ENCODE results near the gene MATCAP1. TPM values are rescaled to one million over a fixed set of nuclear protein-coding genes. Genes with fewer than 3 reads are reported as not detected.
A peak's percentile ranks its signal among the peaks of the same experiment; 100 is the strongest.

Gene MATCAP1
- total RNA-seq, 1 experiment from 2014 or later: 51.2 TPM

DNA sequence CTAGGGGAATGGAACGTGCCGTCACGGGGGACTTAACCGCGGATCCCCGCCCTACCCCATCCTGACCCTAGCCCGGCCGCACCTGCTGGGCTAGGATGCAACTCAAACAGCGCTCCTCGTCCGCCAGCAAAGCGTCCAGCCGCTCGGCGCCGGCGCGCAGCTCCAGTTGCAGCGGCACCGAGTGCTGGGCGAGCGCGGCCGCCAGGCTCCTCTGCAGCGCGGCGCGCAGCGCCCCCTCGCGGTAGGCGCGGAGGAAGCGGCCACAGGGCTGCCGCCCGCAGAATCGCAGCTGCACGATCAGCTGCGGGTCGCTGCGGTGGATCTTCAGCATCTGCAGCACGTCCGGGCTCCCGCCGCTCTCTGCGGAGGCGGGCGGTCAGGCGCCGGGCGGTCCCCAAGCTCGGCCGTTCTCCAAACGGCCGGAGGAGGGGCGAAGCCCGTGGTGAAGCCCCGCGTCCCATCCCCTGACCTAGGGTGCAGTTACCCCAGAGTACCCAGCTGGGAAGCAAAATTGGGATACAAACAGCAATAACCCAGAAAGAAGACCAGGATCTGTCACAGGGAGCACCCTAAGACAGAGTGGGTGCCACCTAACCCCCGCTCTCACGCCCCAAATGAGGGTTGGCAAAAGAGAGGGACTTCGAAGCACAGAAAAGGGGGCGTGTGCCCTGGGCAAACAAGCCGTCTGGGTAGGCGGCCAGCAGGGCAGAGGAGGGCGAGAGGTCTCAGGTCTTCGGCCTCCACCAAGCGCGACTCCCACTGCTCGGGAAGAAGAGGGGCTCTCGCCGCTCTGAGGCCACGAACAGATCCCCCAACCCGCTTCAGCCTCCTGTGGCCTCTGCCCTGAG lies 28.2 kb downstream of the MATCAP1 start:
- H3K27me3 ChIP-seq (ENCODE audit: insufficient read depth, low read length): peaks cover 77% of the 10 kb centered on the region
- H3K9ac ChIP-seq (ENCODE audit: extremely low read depth, insufficient read length, low read length): no peak overlapping the region

More for the DNA sequence above, 28.2 kb downstream of the MATCAP1 start:
- no peak overlapping the region for H3K27ac ChIP-seq (ENCODE audit: insufficient read length, low read depth, low read length)
- H4K20me1 ChIP-seq (ENCODE audit: control insufficient read depth, insufficient read depth, insufficient read length): no peaks in the 10 kb centered on the region
- Mint-ChIP-seq H3K27ac (no peak overlapping the region), H3K27me3 (ENCODE audit: low read depth) (peaks cover 96% of the 10 kb centered on the region), H3K36me3 (ENCODE audit: insufficient read depth in 1 of 3, low read depth in 3 of 3) (no peaks in the 10 kb centered on the region; a peak in 1 of 7 replicates), H3K4me1 (peaks cover 13 to 22% of the 10 kb centered on the region in 2 experiments), H3K9me3 (peaks cover 0 to 7% of the 10 kb centered on the region in 2 experiments; a peak in 3 of 5 replicates), H3K4me3 (peak overlapping the region; percentile 56 to 75)
- no peak overlapping the region for H3K14ac ChIP-seq (ENCODE audit: insufficient read depth, low read length)
- H4K91ac ChIP-seq (ENCODE audit: insufficient read length, low read depth, low read length): no peak overlapping the region
- peak; percentile 85 for DNase-seq
- H2BK5ac ChIP-seq (ENCODE audit: insufficient read length, low read length): no peak overlapping the region
- no peaks in the 10 kb centered on the region for H3K79me2 ChIP-seq (ENCODE audit: insufficient read depth, low read length)
- H3K4ac ChIP-seq (ENCODE audit: low read depth, low read length): no peak overlapping the region
- no peak overlapping the region for H4K5ac ChIP-seq (ENCODE audit: insufficient read length, low read depth, low read length)
- H3K4me1 ChIP-seq (ENCODE audit: insufficient read depth, low read length): no peaks in the 10 kb centered on the region
- TF ChIP-seq, protein P1, sequence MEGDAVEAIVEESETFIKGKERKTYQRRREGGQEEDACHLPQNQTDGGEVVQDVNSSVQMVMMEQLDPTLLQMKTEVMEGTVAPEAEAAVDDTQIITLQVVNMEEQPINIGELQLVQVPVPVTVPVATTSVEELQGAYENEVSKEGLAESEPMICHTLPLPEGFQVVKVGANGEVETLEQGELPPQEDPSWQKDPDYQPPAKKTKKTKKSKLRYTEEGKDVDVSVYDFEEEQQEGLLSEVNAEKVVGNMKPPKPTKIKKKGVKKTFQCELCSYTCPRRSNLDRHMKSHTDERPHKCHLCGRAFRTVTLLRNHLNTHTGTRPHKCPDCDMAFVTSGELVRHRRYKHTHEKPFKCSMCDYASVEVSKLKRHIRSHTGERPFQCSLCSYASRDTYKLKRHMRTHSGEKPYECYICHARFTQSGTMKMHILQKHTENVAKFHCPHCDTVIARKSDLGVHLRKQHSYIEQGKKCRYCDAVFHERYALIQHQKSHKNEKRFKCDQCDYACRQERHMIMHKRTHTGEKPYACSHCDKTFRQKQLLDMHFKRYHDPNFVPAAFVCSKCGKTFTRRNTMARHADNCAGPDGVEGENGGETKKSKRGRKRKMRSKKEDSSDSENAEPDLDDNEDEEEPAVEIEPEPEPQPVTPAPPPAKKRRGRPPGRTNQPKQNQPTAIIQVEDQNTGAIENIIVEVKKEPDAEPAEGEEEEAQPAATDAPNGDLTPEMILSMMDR (conservative IDR thresholded peaks at IDR 0.05): peak; percentile 99
- H3K79me1 ChIP-seq (ENCODE audit: insufficient read depth, low read depth, low read length, poor library complexity, severe bottlenecking): no peaks in the 10 kb centered on the region
- peak overlapping the region; percentile 51 for H3K4me2 ChIP-seq (ENCODE audit: insufficient read depth, insufficient read length, low read length)
- H3K23ac ChIP-seq (ENCODE audit: insufficient read length, low read depth, low read length): no peak overlapping the region
- H3K18ac ChIP-seq (ENCODE audit: insufficient read length, low read depth, low read length): no peak overlapping the region
- no peak overlapping the region for H3K56ac ChIP-seq (ENCODE audit: insufficient read length, low read depth, low read length)
- H4K8ac ChIP-seq (replicated peaks; ENCODE audit: insufficient read length, low read depth, low read length): no peak overlapping the region
- H2BK15ac ChIP-seq (ENCODE audit: low read depth, low read length): no peak overlapping the region
- no peak overlapping the region for H2BK20ac ChIP-seq (ENCODE audit: low read depth, low read length, poor library complexity, severe bottlenecking)
- H3T11ph ChIP-seq (ENCODE audit: low read length): no peak overlapping the region
- no peak overlapping the region for H2BK12ac ChIP-seq (ENCODE audit: insufficient read length, low read depth, low read length)
- peaks cover 25% of the 10 kb centered on the region for H3K23me2 ChIP-seq (ENCODE audit: insufficient read length, low read depth, low read length, poor library complexity, severe bottlenecking)
- H2AFZ ChIP-seq (ENCODE audit: low read length): no peak overlapping the region
- H3K9me3 ChIP-seq (ENCODE audit: control insufficient read depth, low read depth, low read length): no peaks in the 10 kb centered on the region
- H2AK5ac ChIP-seq (ENCODE audit: insufficient read length, low read length): no peak overlapping the region
- WGBS (ENCODE audit: extremely low coverage, insufficient read length, low lambda C conversion rate): no CpG with 5 or more reads among the region's 74 CpGs
- H2BK120ac ChIP-seq (ENCODE audit: low read depth, low read length, poor library complexity, severe bottlenecking): no peak overlapping the region

Measured in H9 (cell line).